Stimulated activated CD4-positive, alpha-beta T cell treated with anti-CD3 and anti-CD28 coated beads, Interleukin-2, amount 100 ng/mL, for 48 hours (primary cell): ENCODE results near the gene PSMB2.
"Not testable (repeated sequence)": the region's sequence is repeated elsewhere in the genome, so short reads cannot be mapped to it uniquely, and the experiment has no call there.

Experiments used
- DNase-seq, 2 donors: peaks; one replicate each; pipeline ENCODE4 v3.0.0-alpha.2; 2020

The PSMB2 gene

DNA sequence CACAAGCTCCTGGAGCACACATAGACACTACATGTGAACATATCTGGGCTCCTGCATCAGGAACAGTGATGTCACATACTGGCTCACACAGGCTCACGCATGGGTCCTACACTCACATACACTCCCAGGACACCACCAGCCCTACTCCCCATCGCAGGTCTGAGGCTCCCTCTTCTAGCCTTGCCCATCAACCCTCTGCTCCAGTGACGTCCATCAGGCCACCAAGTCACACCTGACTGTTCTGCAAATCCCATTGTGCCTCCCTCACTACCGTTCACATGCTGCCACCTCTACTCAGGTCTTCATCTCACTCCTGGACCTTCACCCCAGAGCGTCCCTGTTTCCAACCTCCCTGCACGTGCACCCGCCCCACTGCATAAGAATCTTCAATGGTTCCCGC, 50.1 kb downstream of the PSMB2 start:
- no peak for DNase-seq

DNA sequence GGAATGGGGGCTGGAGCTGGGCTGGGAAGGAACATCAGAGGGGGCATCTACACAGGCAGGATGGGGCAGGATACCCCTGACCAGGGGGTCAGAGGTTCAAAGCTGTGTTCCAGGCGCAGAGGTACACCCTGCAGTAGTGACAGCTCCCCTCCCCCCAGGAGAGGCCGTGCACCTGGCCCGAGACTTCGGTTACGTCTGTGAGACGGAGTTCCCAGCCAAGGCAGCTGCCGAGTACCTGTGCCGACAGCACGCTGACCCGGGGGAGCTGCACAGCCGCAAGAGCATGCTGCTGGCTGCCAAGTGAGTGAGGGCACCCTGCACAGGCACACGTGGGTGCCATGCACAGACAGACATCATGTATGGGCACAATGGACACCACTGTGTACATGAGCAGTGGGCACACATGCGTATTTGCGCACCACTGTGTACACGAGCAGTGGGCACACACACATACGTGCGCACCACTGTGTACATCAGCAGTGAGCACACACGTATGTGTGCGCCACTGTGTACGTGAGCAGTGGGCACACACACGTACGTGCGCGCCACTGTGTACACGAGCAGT, 50.8 kb downstream of the PSMB2 start:
- no peak for DNase-seq

DNA sequence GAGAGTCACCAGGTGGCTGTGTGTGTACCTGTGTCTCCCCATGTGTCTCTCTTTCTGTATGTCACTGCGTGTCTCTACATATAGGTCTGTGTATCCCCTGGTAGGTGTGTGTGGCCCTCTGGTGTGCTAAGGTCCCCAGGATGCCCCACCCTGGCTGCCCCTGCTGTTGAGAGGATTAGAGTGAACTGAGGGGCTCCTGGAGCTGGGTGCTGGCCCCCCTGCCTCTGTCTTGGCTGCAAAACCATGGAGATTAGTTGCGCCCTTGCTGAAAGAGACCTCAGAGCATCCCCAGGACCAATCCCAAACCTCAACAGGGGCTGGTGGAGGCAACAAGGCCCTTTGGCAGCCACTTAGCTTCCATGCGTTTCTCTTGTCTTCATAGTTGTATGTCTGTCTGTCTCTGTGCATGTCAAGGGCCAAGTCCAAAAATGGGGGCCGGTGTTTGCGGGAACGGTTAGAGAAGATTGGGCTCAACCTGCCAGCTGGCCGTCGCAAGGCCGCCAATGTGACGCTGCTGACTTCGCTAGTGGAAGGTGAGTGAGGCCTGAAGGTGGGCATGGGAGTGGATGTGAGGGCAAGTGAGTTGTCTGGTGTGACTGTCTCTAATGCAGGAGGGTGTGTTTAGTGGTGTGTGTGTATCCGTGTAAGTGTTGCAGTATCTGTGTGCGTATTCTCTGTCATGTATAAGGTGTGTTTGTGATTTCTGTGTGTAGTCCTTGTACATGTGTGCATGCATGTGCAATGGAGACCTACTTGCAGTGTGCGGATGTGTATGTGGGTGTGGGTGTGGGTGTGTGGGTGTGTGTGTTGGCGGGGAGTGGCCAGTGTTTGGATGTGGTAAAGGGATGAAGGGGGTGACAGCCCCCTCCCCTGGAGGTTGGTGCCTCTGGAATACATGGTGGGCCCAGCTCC, 51.6 kb downstream of the PSMB2 start:
- DNase-seq, result no peak

DNA sequence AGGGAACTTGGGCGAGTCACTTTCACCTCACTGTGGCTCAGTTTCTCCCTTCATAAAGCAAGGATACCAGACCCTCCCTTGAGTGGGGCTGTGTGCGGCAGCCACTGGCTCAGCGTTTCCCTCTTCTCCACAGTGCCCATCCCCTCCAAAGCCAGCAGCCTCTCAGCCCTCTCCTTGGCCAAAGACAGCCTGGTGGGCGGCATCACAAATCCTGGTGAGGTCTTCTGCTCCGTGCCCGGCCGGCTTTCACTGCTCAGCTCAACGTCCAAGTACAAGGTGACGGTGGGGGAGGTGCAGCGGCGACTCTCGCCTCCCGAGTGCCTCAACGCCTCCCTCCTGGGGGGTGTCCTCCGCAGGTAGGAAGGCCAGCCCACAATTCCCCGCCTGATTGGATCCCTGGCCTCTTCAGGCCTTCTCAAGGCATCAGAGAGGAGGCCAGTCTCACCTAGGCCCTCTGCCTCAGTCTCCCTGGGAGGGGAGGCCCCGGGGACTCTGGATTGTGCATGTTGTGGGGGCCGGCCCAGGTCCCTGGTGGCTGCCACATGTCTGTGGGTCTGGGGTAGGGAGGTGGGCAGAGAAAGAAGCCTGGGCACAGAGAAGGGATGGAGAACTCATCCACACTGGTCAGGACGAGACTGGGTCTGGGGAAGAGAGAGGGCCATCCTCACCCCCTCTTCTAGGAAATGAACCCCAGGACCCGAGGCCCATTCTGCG, 53.0 kb downstream of the PSMB2 start:
- no peak for DNase-seq

DNA sequence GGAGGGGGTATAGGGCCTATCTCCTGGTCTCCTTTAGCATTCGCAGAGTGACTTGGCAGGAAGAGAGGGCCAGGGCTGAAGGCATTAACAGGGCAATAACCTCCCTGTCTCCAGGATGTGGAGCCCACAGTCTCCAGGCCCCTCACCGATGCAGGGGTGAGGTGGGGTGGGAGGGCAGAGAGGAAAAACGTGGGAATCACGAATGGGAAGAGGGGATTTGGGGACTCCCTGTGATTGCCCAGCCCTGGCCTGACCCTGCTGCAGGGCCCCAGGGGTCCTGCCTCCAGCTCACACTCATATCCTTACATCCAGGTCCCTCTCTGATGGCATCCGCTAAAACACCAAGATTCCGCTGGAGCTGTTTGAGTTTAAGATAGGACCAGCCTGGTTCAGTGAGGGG, 53.6 kb downstream of the PSMB2 start:
- DNase-seq, result no peak

DNA sequence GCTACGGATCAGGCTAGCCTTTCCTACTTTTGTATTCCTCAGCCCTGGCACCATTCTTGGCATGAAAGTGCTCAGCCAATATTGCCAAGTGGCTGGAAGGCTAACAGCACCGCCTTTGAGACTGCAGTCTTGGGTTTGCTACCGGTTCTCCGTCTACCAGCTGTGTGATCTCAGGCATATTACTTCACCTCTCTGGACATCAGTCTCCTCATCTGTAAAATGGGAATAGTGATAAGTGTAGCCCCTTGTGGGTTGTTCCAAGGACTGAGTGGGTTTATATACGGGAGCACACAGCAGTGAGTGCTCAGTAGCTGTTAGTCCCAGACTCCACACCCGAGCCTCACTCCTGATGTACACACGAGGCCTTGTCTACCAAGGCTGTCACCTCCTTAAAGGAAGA, 54.5 kb downstream of the PSMB2 start:
- no peak for DNase-seq

DNA sequence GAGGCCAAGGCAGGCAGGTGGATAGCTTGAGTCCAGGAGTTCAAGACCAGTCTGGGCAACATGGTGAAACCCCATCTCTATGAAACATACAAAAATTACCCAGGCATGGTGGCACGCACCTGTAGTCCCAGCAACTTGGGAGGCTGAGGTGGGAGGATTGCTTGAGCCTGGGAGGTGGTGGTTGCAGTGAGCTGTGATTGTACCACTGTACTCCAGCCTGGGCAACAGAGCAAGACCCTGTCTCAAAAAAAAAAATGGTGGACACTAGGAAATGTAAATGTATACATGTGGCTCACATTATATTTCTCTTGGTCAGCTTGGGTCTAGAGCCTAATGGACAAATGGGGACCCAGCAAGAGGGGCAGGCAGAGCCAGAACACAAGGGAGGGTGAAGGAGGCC, 55.5 kb downstream of the PSMB2 start:
- not testable (repeated sequence) for DNase-seq

DNA sequence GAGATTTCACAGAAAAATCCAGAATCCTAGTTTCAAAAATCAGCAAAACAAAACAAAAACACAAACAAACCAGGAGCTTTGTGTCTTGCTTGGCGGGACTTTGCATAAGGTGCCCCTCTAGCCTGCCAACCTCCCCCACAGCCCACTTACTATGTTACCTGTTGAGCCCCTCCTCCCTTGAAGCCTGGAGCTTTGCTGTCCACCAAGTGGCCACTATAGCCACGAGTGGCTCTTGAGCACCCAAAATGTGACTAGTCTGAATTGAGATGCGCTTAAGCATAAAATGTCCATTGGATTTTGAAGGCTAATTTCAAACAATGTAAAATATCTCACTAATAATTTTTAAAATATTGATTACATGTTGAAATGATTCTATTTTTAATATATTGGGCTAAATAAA, 56.0 kb downstream of the PSMB2 start:
- no peak for DNase-seq

DNA sequence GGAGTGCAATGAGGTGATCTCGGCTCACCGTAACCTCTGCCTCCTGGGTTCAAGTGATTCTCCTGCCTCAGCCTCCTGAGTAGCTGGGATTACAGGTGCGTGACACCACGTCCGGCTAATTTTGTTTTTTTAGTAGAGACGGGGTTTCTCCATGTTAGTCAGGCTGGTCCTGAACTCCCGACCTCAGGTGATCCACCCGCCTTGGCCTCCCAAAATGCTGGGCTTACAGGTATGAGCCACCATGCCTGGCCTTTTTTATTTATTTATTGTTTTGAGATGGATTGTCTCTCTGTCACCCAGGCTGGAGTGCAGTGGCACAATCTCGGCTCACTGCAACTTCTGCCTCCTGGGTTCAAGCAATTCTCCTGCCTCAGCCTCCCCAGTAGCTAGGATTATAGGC, 59.7 kb downstream of the PSMB2 start:
- not testable (repeated sequence) for DNase-seq

DNA sequence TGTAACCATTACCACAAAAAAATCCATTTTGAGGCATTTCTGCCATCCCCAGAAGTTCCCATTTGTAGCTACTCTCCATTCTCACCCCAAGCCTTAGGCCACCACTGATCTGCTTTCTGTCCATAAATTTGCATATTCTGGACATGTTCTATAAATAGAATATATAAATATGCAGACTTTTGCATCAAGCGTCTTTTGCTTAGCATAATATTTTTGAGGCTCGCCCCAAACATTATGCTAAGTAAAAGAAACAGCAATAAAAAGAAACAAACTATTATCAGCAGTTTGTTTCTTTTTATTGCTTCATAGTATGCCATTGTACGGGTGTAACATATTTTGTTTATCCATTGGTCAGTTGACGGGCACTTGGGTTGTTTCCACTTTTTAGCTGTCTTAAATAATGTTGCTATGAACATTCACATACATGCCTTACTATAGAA, 60.4 kb downstream of the PSMB2 start:
- DNase-seq, result no peak

DNA sequence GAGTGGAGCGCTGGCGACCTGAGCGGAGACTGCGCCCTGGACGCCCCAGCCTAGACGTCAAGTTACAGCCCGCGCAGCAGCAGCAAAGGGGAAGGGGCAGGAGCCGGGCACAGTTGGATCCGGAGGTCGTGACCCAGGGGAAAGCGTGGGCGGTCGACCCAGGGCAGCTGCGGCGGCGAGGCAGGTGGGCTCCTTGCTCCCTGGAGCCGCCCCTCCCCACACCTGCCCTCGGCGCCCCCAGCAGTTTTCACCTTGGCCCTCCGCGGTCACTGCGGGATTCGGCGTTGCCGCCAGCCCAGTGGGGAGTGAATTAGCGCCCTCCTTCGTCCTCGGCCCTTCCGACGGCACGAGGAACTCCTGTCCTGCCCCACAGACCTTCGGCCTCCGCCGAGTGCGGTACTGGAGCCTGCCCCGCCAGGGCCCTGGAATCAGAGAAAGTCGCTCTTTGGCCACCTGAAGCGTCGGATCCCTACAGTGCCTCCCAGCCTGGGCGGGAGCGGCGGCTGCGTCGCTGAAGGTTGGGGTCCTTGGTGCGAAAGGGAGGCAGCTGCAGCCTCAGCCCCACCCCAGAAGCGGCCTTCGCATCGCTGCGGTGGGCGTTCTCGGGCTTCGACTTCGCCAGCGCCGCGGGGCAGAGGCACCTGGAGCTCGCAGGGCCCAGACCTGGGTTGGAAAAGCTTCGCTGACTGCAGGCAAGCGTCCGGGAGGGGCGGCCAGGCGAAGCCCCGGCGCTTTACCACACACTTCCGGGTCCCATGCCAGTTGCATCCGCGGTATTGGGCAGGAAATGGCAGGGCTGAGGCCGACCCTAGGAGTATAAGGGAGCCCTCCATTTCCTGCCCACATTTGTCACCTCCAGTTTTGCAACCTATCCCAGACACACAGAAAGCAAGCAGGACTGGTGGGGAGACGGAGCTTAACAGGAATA, 64.0 kb downstream of the PSMB2 start:
- peak; percentile 46 to 50 for DNase-seq

DNA sequence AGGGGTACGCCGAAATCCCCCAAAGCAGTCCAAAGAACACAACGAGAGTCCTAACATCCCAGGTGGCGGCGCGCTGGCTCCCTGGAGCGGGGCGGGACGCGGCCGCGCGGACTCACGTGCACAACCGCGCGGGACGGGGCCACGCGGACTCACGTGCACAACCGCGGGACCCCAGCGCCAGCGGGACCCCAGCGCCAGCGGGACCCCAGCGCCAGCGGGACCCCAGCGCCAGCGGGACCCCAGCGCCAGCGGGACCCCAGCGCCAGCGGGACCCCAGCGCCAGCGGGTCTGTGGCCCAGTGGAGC, 64.6 kb downstream of the PSMB2 start:
- DNase-seq, result not testable (repeated sequence)

DNA sequence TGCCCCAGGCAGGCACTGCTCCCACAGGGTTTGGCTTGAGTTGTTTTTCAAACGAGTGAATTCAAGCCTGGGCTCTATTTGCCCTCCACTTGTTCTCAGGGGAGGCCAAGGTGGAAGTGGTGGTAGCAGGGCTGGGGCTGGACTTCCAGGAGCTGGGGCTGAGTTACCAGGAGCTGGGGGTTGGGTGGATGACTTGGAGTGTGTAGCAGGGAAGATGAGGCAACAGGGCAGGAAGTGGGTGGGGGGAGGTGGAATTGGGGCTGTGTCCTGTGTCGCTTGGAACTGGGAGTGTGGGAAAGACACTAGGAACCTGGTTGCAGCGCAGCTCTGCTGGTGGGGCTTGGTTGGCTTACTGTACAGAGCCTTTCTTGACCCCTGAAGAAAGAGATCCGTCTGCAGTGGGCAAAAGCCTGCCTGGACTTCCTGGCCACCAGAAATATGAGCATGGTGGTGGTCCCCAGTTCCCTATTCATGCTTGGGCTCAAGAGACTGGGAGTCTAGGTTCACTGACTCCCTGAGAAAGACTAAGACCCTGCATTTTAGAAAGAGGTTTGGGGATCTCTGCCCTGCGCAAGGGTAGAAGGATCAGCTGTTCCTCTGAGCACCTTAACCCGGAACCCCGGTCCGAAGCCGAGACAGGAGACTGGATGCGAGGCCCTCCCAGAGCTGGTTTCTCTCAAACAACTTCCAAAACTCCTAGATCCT, 65.1 kb downstream of the PSMB2 start:
- no peak for DNase-seq

DNA sequence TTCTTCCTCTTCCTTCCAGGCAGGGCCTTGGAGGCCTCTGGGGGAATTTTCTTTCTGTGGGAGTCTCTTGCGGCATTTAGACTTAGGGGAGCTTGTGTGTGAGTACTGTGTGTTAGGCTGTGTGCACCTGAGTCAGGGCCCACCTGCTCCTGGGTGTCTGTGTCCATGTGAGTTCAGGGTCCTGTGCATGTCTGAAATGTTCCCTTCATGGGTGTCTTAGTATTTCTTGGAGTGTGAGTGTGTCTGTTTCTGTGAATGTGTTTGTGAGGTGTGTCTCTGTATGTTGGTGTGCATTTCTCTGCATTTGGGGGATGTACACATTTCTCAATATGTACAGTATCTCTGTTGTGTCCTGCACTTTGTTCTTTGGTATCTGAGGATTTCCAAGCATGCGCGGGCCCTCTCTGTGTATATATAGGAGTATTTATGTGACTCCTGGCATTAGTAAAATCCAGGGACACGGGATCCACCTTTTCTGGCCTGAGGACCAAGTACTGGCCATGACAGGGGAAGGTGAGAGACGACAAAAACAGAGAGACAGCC, 65.8 kb downstream of the PSMB2 start:
- no peak for DNase-seq

DNA sequence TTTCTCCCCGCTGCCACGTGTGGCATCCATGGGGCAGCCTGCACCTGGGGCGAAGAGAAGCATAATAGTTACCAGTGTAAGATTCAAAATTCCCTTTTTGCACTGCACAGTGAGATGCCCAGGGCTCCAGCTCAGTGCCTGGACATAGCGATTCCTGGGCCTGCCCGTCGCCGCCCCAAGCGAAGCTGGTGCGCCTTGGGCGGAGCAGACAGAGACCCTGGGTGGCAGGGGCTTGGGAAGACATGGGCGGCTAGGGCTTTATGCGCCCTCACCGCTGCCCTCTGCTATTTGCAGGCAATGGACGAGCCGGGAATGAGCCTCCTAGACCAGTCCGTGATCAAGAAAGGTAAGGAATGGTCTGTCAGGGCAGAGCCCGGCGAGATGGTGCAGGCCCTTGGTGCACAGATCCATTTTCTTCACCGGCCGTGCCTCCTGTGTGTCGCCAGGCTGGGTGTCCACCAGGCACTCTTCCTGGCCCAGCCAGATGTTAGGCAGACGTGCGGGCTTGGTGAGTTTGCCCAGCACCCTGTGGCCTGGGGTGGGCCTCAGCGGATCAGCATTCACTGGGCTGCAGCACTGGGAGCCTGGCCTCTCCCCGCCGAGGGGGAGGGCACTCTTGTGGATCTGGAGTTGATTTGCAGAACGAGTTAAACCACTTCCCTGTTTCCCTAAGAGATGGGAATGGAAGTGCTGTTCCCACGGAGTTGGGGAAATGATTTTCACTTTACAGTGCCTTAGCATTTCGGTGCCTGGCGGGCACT, 66.5 kb downstream of the PSMB2 start:
- DNase-seq, result no peak

DNA sequence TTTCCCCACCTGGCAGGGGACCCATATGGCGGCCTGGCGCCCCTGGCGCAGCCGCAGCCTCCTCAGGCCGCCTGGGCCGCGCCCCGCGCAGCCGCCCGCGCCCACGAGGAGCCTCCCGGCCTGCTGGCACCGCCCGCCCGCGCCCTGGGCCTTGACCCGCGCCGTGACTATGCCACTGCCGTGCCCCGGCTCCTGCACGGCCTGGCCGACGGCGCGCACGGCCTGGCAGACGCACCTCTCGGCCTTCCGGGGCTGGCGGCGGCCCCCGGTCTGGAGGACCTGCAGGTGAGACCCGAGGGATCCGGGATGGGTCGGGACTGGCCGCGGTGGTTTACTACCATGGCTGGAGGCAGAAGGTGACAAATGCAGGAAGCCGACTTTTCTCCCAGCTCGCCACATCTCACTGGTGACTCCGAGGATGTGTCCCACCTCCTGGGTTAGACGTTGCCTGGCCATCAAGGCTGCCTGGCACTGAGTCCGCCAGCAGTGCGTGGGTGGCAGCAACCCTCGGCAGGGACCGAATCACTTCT, 67.1 kb downstream of the PSMB2 start:
- no peak for DNase-seq

DNA sequence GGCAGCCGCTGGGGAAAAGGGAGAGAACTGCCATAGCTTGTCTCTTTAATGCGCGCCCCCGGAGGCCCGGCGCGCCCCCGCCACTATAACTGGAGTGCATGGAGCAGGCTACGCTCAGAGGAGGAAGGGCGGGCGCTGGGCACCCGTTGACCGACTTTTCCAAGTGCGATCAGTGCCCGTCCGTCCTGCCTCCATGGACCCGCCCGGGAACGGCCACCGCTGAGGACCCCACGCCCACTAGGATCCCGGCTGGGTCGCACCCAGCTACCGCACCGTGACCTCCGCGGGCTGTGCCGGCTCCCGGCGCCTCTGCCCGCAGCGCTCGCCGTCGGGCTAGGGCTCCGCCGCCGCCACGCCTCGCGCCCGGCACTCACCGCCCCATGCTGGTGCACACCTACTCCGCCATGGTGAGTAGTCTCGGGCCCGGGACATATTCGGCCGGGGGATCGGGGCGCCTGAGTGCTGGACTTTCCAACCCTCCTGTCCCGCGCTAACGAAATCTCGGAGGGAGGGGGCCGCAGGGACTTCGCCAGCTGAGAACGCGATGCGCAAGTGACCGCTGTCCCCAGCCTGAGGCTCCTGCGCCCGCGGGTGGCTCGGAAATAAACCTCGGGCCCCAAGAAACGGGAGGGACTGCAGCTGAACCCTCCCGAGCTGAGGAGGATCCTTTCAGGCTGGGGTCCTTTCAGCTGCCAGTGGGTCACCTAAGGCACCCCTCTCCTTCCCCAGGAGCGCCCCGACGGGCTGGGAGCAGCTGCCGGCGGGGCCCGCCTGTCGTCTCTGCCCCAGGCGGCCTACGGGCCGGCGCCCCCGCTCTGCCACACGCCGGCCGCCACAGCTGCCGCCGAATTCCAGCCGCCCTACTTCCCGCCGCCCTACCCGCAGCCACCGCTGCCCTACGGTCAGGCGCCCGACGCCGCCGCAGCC, 67.9 kb downstream of the PSMB2 start, which contains the start of gene TFAP2E:
Gene TFAP2E, plus strand, starts transcription at position 117 of the 927 bp plus-strand sequence. Its CDS starts 264 bp downstream, at position 381.
- DNase-seq, result no peak

DNA sequence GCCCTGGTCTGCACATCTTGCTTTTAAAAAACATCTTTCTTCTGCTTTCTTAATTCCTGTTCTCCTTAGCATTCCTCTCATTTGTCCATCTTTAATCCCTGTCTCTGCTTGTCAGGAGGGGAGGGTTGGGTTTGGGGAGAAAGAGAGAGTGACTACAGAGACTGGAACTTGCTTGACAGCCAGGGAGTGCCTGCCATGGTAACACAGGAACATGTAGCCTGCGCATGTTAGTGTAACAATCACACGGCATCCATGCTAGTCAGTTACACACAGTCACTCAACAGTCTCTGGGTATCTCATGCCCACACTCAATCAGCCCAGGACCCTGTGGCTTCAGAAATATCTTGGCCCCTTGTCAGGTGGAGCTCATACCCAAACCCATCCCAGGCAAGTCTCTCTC, 69.0 kb downstream of the PSMB2 start:
- no peak for DNase-seq

DNA sequence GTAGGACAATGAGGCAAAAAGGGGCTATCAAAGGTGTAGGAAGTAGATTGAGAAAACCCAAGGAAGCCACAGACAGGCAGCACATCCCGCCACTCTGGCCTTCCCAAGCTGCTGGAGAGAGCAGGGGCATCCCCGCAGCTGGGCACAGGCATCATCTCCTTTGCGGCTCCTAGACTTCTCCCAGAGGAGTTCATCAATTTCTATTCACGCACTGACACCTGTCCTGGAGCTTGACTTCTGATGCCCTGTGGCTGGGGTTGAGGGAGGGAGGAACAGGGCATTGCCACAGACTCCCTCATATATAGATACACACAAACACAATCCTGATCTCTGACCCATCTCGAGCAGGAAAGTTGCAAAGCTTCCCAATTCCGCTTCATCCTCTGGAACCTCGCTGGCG, 70.1 kb downstream of the PSMB2 start:
- DNase-seq, result no peak
